ENCODE measurements around the gene ZNF629. TPM values are rescaled to one million over a fixed set of nuclear protein-coding genes. Genes with fewer than 3 reads are reported as not detected.

ZNF629 gene
- polyA plus RNA-seq, 3 donors = 0.27 to 2.0 (median 0.73) TPM

- H3K9ac ChIP-seq (ENCODE audit: insufficient read depth, low read length, poor library complexity, severe bottlenecking) = no peak overlapping the region
- H3K4me2 ChIP-seq (replicated peaks; ENCODE audit: extremely low read depth, low read length, poor library complexity, severe bottlenecking) = no peak overlapping the region
- no peaks in the 10 kb centered on the region for H3K9me3 ChIP-seq (replicated peaks in 1 of 2; ENCODE audit: control insufficient read depth in 1 of 2, insufficient read depth in 1 of 2, low read length in 2 of 2)
- no peaks in the 10 kb centered on the region for H3K27me3 ChIP-seq (ENCODE audit: control insufficient read depth in 2 of 2, insufficient read depth in 2 of 2, low read length in 2 of 2)
- peaks cover 16 to 31% of the 10 kb centered on the region in 2 donors for H3K36me3 Mint-ChIP-seq
- H2AFZ ChIP-seq (ENCODE audit: insufficient read depth, low read depth, low read length, poor library complexity, severe bottlenecking) = no peak overlapping the region
- H3K4me3 Mint-ChIP-seq = no peak overlapping the region
- DNase-seq = no peak
- H3K36me3 ChIP-seq (replicated peaks in 1 of 2; ENCODE audit: control insufficient read depth in 1 of 2, insufficient read depth in 2 of 2, low read length in 2 of 2) = peaks cover 19 to 25% of the 10 kb centered on the region in 2 donors
- H4K20me1 ChIP-seq (ENCODE audit: insufficient read depth, low read length) = peaks cover 2% of the 10 kb centered on the region
- H3K4me1 Mint-ChIP-seq = peaks cover 49% of the 10 kb centered on the region
- intact Hi-C loops (cut with micrococcal nuclease) = no loop called here
- H3K27me3 Mint-ChIP-seq (ENCODE audit: low read depth in 3 of 3) = peaks cover 0 to 4% (median 3%) of the 10 kb centered on the region in 3 donors
- H3K27ac ChIP-seq (ENCODE audit: low read depth in 1 of 2, low read length in 2 of 2) = no peak overlapping the region
- H3K79me2 ChIP-seq (ENCODE audit: insufficient read depth, low read length) = peaks cover 24% of the 10 kb centered on the region
- 98% methylated on average over 45 of the region's 63 CpGs for WGBS (ENCODE audit: insufficient coverage)
- H3K4me1 ChIP-seq (ENCODE audit: control insufficient read depth in 1 of 2, insufficient read depth in 2 of 2, low read length in 2 of 2) = peaks cover 27 to 32% of the 10 kb centered on the region in 2 donors
- no peak overlapping the region for H3K4me3 ChIP-seq (replicated peaks in 1 of 3; ENCODE audit: low read depth in 2 of 3, low read length in 3 of 3)
- H3K9me3 Mint-ChIP-seq = peaks cover 0 to 2% (median 0%) of the 10 kb centered on the region in 7 donors
- TF ChIP-seq, protein P1, sequence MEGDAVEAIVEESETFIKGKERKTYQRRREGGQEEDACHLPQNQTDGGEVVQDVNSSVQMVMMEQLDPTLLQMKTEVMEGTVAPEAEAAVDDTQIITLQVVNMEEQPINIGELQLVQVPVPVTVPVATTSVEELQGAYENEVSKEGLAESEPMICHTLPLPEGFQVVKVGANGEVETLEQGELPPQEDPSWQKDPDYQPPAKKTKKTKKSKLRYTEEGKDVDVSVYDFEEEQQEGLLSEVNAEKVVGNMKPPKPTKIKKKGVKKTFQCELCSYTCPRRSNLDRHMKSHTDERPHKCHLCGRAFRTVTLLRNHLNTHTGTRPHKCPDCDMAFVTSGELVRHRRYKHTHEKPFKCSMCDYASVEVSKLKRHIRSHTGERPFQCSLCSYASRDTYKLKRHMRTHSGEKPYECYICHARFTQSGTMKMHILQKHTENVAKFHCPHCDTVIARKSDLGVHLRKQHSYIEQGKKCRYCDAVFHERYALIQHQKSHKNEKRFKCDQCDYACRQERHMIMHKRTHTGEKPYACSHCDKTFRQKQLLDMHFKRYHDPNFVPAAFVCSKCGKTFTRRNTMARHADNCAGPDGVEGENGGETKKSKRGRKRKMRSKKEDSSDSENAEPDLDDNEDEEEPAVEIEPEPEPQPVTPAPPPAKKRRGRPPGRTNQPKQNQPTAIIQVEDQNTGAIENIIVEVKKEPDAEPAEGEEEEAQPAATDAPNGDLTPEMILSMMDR (IDR thresholded peaks at IDR 0.05) = no peak
- no peak overlapping the region for H3K27ac Mint-ChIP-seq
Observed at GRCh38 chr16:30782486-30783279, 4.3 kb downstream of the ZNF629 start.

DNA sequence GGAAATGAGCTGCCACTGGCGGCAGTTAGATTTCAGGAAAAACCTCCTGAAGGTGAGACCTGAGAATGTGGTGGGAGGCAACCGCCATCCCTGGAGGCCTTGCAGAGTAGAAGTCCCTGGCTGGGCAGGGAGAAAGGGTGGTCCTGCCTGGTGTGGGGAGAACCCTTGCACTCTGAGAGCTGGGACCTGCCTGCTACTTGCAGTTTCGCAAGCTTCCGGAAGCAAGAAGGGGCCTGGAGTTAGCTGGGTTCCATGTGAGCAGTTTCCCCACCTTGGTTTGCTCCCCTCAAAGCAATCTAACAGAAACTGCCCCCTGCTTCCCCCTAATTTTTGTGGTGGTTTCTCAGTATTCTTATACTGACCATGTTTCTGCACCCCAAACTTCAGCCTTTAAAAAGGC is 6.5 kb downstream of the ZNF629 start:
- peak overlapping the region in 2 of 3 experiments; percentile 3 to 54 for H3K4me3 ChIP-seq (replicated peaks in 1 of 3; ENCODE audit: low read depth in 2 of 3, low read length in 3 of 3)
- no peaks in the 10 kb centered on the region for H3K27me3 ChIP-seq (ENCODE audit: control insufficient read depth in 2 of 2, insufficient read depth in 2 of 2, low read length in 2 of 2)
- H3K27ac ChIP-seq (ENCODE audit: low read depth in 1 of 2, low read length in 2 of 2) = peak overlapping the region in 1 of 2 donors; percentile 30
- peaks cover 19 to 25% of the 10 kb centered on the region in 2 donors for H3K36me3 ChIP-seq (replicated peaks in 1 of 2; ENCODE audit: control insufficient read depth in 1 of 2, insufficient read depth in 2 of 2, low read length in 2 of 2)
- Mint-ChIP-seq H3K36me3 (peaks cover 16 to 31% of the 10 kb centered on the region in 2 donors), H3K4me1 (peaks cover 55% of the 10 kb centered on the region), H3K4me3 (peak overlapping the region in 1 of 2 donors; percentile 75), H3K27ac (peak overlapping the region in 4 of 7 donors; percentile 1 to 61 (median 30)), H3K9me3 (peaks cover 0 to 2% (median 0%) of the 10 kb centered on the region in 7 donors), H3K27me3 (ENCODE audit: low read depth in 3 of 3) (peaks cover 0 to 3% (median 2%) of the 10 kb centered on the region in 3 donors)
- H3K4me2 ChIP-seq (replicated peaks; ENCODE audit: extremely low read depth, low read length, poor library complexity, severe bottlenecking) = peak overlapping the region; percentile 60
- peaks cover 5% of the 10 kb centered on the region for H4K20me1 ChIP-seq (ENCODE audit: insufficient read depth, low read length)
- peak overlapping the region; percentile 32 for H3K9ac ChIP-seq (ENCODE audit: insufficient read depth, low read length, poor library complexity, severe bottlenecking)
- no peaks in the 10 kb centered on the region for H3K9me3 ChIP-seq (replicated peaks in 1 of 2; ENCODE audit: control insufficient read depth in 1 of 2, insufficient read depth in 1 of 2, low read length in 2 of 2)
- peak in 1 of 3 donors; percentile 13 for DNase-seq
- H3K79me2 ChIP-seq (ENCODE audit: insufficient read depth, low read length) = peaks cover 19% of the 10 kb centered on the region
- TF ChIP-seq, protein P1 (IDR thresholded peaks at IDR 0.05) = no peak
- H2AFZ ChIP-seq (ENCODE audit: insufficient read depth, low read depth, low read length, poor library complexity, severe bottlenecking) = peak overlapping the region; percentile 76
- intact Hi-C loops (cut with micrococcal nuclease) = no loop called here
- peaks cover 27 to 33% of the 10 kb centered on the region in 2 donors for H3K4me1 ChIP-seq (ENCODE audit: control insufficient read depth in 1 of 2, insufficient read depth in 2 of 2, low read length in 2 of 2)
- 0% methylated on average over 2 of the region's 4 CpGs for WGBS (ENCODE audit: insufficient coverage)
